Cerebellar nuclear complex (tissue), 1 donor: ENCODE data around the gene EDAR.

ENCODE experiments used
- DNase-seq, 2 experiments: peaks; one replicate each; lab custom pipeline; 2025; lab: John Stamatoyannopoulos, UW

Gene EDAR

DNA sequence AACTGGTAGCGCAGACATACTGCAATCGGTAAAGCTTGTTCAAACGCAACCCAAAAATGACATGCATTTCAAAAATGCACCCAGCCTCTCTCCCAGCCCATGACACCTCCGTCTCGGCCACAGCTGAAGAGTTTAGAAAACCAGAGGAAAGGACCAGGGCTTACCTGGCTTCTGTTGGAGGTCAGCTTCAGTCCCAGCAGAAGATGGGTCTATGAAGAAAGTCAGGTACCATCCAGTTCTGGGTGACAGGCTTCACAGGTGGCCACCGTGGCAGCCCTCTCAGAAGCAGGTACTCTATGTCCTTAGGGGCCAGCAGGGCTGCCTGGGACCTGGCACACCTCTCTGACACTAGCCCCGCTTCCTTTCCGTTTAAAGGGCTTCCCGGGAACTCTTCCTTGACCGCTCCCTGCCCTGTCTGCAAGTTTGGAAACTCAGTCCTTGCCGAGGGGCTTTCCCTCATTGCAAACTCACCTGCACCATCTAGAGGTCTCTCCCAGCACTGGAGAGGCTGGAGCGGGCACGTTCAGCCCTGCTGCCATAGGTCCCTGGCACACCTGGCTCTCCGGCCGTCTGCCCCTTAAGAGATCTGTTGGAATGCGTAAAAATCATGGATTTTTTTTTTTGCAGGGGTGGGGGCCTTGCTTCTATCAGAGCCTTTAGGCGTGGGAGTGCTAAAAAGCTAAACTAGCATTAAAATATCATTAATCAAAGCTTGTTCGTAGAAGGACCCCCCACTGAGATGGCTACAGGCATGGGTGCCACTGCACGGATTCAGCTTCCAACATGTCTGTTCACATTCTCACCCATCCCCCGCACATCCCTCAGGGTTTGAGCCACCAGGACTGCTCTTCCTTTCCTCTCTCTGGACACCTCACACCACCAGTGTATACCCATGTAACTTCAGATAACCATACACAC, at the start of gene EDAR:
Gene EDAR (minus strand): TSS at position 425 of the 918 bp plus-strand sequence. CDS start 58,206 bp downstream, outside the sequence.
- no peak for DNase-seq

GRCh38 chr2:109033171-109033570, 44.2 kb upstream of the EDAR start:
- DNase-seq: no peak

GRCh38 chr2:109032229-109032820, 43.3 kb upstream of the EDAR start:
- no peak for DNase-seq

GRCh38 chr2:109031476-109032228, 42.6 kb upstream of the EDAR start:
- no peak for DNase-seq

DNA sequence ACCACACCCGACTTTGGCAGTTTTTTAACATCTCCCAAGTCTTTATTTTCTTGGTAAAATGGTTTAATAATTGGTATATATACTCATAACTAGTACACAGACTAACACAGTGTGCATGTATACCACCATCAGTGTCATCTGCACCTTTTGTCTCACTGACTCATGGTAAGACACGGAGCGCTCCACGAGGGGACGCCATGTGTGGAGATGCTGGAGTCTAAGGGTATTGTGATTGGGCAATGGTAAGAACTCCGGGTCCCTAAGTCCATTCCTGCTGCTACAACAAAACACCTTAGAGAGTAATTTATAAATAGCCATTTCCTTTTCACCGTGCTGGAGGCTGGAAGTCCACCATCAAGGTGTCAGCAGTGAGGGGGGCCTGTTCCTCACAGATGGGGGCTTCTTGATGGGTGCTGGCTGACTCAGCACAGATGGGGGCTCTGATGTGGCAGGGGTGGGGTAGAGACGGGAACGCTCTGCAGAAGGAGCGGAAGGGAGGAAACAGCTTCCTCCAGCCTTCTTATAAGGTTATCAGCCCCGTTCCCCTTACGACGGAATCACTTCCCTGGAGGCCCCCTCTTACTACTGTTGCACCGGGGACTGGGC, 42.0 kb upstream of the EDAR start:
- DNase-seq: no peak

- no peak for DNase-seq
Measured at GRCh38 chr2:109029490-109030201, 40.6 kb upstream of the EDAR start.

DNA sequence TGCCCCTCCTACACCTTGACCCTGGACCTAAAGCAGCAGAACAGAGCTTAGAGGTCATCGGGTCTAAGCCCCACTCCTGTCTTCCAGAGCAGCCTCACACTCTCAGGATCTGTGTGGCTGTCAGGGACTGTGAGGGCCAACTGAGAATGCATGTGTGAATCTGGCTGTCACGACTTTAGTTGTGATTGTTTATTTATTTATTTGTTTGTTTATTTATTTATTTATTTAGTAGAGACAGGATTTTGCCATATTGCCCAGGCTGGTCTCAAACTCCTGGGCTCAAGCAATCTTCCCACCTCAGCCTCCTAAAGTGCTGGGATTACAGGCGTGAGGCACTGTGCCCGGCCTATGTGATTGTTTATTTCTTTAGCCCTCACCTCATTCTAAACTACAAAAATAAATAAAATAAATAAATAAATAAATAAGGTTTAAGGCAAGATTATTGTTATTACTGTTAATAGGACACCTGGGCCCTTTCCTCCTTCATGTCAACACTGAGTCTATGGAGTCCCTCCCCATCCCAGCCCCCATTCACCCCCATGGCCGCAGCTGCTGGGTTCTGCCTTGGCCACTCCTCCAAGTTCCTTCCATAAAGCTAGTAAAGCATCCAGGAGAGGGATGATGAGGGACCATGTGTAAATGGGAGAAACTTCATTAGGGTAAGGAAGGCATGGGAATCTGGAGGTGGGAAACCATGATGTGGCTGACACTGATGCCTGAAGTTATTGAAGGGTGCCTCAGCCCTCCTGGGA, 39.9 kb upstream of the EDAR start:
- DNase-seq: no peak

DNA sequence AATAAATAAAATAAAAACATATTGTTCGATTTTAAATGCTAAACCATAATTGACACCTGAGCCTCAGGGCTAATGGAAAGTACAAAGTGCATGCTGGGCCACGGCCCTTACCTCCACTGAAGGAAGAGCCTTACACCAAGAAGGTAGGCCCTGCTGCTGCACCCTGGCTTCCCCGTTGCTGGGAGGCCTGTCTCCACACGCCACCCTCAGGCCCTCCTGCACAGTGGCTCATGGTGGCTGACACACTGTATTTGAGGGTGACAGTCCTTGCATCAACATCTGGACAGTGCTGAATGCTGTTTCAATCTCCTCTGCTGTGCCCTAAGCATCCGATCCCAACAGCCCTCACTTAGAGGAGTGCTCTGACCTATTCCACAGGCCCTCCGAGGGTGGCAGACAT, 39.3 kb upstream of the EDAR start:
- DNase-seq: no peak

- no peak for DNase-seq
Measured at GRCh38 chr2:109027702-109028101, 38.7 kb upstream of the EDAR start.

- no peak for DNase-seq
Measured at GRCh38 chr2:109024477-109024876, 35.5 kb upstream of the EDAR start.

DNA sequence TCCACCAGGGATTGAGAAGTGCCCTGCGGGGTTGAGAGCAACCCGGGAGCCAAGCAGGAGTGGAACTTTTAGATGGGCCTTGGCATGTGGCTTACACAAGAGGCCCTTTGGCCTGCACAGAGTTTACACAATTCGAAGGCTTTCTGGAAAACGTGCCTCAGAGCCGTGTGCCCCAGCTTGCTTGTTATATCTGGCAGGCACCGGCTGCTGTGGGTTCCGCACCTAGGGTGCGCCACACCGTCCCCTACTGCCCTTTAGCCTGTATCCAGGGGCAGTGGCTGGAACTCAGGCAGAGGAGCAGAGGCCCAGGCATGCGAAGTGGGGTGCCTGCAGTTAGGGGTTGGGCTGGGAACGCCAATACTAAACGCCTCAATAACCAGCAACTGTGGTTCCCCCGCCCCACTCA, 32.9 kb upstream of the EDAR start:
- DNase-seq: no peak

DNA sequence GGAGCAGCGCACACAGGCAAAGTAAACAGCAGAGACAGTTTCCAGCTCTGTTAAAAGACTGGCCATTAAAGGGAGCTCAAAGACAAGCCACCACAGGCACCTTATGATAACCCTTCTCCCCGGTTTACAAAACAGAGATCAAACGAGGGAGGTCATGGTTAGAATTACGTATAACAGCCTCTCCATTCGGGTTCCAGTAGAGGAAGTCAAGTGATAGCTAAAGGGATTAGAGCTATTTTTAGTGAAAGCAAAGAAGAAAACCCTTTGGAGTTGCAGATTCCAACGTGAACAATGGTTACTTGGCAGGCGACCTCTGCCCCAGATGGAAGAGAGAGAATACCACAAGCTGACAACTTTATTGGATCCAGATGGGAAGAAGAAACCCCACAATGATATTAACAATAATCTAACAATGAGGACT, 31.2 kb upstream of the EDAR start:
- no peak for DNase-seq

DNA sequence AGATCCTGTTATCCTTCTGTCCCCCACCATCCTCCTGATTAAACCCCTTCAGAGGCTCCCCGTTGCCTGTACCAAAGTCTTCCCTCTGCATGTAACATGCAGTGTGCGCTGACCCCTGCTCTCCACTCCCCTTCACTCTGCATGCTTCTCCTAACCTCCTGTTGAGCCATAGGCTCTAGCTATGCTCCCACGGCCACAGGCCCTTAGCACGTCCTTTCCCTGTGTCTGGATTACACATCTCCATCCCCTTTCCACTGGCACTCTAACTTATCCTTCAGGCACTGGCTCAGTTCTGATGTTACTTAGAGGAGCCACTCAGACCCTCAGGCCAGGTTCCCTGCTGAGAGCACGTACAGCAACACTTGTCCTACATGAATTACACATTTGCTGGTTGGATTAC, 29.4 kb upstream of the EDAR start:
- no peak for DNase-seq

DNA sequence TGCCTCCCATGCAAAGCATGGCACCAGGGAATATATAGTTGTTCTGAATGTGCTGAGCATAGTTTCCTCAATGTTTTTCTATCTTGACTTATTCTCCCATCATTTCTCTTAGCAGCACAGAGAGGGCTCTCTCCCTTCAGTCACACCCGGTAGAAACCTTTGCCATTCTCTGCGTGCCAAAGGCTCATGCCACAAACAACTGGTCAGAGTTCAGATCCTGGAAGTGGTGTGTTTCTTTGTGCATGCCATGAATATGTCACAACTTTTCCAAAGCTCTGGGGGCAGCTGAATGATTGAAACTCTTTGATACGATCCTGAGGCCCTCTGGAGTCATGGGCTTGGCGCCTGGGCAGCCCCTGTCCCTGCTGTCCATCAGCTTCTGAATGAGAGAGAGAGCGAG, 28.0 kb upstream of the EDAR start:
- no peak for DNase-seq

GRCh38 chr2:109016376-109016775, 27.4 kb upstream of the EDAR start:
- no peak for DNase-seq

- no peak for DNase-seq
Measured at GRCh38 chr2:109014476-109014875, 25.5 kb upstream of the EDAR start.

DNA sequence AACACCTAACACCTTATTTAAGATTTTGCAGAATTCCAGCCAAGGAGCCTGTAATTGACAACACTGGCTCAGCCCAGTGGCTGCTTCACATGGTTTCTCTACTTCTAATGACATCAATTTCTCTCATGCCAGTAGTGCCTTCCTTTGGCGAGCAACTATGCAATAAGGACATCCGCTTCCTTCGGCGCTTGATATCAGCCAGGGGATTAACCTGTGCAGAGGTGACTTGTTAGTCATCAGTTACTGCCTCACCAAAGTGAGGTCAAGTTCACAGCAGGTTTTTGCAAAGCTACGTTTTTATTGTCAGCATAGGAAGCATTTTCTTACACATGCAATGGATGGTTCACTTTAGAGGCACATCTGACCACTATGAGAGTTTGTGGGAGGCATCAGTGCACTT, 24.0 kb upstream of the EDAR start:
- DNase-seq: no peak

DNA sequence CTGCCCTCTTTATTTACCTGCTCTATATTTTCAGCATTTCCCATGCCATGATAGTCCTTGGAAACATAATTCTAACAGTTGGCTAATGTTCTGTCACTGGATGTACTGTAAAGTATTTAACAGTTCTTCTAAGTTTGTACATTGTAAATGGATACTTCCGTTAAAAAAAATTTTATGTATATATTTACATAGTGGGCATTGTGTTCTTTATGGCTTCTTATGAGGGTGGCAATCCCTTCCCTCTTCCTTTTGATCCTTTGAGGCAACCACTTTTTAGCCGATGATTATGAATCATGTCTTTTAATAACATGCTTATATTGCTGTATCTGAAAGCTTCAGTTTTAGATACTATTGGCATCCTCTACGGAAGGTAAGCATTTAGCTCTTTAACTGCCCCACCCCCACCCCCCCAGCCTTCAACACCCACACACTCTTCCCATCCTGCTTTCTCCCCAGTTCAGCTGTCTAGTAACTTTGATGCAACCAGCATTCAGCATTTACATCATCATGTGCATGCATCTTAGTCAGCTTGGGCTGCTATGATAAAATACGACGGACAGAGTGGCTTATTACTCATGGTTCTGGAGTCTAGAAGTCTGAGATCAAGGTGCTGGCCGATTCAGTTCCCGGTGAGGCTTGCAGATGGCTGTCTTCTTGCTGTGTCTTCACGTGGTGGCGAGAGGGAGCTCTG, 21.0 kb upstream of the EDAR start:
- no peak for DNase-seq

- no peak for DNase-seq
Measured at GRCh38 chr2:109006971-109007370, 18.0 kb upstream of the EDAR start.

GRCh38 chr2:109005686-109006204, 16.7 kb upstream of the EDAR start:
- DNase-seq: no peak
